Measurements from ENCODE around the gene DDIT3. TPM values are rescaled to one million over a fixed set of nuclear protein-coding genes. Genes with fewer than 3 reads are reported as not detected.

The DDIT3 gene
- total RNA-seq, 1 experiment from 2014 or later, result 3.4 TPM

GRCh38 chr12:57475271-57476161 lies 44.8 kb downstream of the DDIT3 start (continued):
- TF ChIP-seq ERG (CRISPR knock-in tag; IDR thresholded peaks at IDR 0.05), result no peak
- no peak for TF ChIP-seq SOX15 (CRISPR knock-in tag; IDR thresholded peaks at IDR 0.05)
- TF ChIP-seq USF2 (CRISPR knock-in tag; IDR thresholded peaks at IDR 0.05), result peak; percentile 9; the same call in 1 of the 2 replicates
- no peak for TF ChIP-seq NR2C2 (CRISPR knock-in tag; IDR thresholded peaks at IDR 0.05)
- TF ChIP-seq RORB (CRISPR knock-in tag; IDR thresholded peaks at IDR 0.05), result no peak
- no peak for TF ChIP-seq ATF6 (CRISPR knock-in tag; IDR thresholded peaks at IDR 0.05)
- no peak for TF ChIP-seq ZSCAN18 (CRISPR knock-in tag; IDR thresholded peaks at IDR 0.05)
- TF ChIP-seq JUN (CRISPR knock-in tag; IDR thresholded peaks at IDR 0.05), result no peak

- Mint-ChIP-seq H3K36me3 (no peaks in the 10 kb centered on the region), H3K4me1 (peaks cover 31% of the 10 kb centered on the region), H3K9me3 (no peaks in the 10 kb centered on the region), H3K27me3 (ENCODE audit: low read depth) (peaks cover 89% of the 10 kb centered on the region), H3K27ac (no peak overlapping the region), H3K4me3 (peak overlapping the region; percentile 77)
- no peak for DNase-seq (ENCODE audit: low spot score)
- TF ChIP-seq ZSCAN18 (CRISPR knock-in tag; IDR thresholded peaks at IDR 0.05) (no peak), ZNF138 (CRISPR knock-in tag; conservative IDR thresholded peaks at IDR 0.05) (no peak), MYBL2 (CRISPR knock-in tag; IDR thresholded peaks at IDR 0.05) (no peak), IRF1 (CRISPR knock-in tag; IDR thresholded peaks at IDR 0.05) (no peak)
- CTCF ChIA-PET, result interaction anchor here (0.6 to 5.0 kb wide), 22 partner anchors 9 to 387 kb away, joined by 3 to 88 read pairs (median 4); partner anchors contain the start of genes ARHGEF25, GLI1, INHBE and LRP1
- POLR2A ChIA-PET, result interaction anchor here (0.5 to 1.7 kb wide), 5 partner anchors 14 to 722 kb away, joined by 3 to 6 read pairs (median 3); no protein-coding TSS in a partner anchor
- no peak; the same call in 1 of the 2 replicates for ATAC-seq
These were observed 45.5 kb downstream of the DDIT3 start for GRCh38 chr12:57474862-57475261.

- ChIA-PET POLR2A (interaction anchor here (0.5 to 1.7 kb wide), 5 partner anchors 14 to 722 kb away, joined by 3 to 6 read pairs (median 3); no protein-coding TSS in a partner anchor), CTCF (interaction anchor here (0.6 to 5.0 kb wide), 13 partner anchors 9 to 387 kb away, joined by 3 to 88 read pairs (median 7); partner anchors contain the start of genes GLI1 and INHBE)
- Mint-ChIP-seq H3K27ac (no peak overlapping the region), H3K4me3 (peak overlapping the region; percentile 77), H3K27me3 (ENCODE audit: low read depth) (peaks cover 85% of the 10 kb centered on the region), H3K4me1 (peaks cover 31% of the 10 kb centered on the region), H3K36me3 (no peaks in the 10 kb centered on the region), H3K9me3 (no peaks in the 10 kb centered on the region)
- no peak for ATAC-seq
- no peak for DNase-seq (ENCODE audit: low spot score)
- TF ChIP-seq E2F4 (CRISPR knock-in tag; IDR thresholded peaks at IDR 0.05; ENCODE audit: borderline replicate concordance, low read depth) (no peak), GABPB1 (CRISPR knock-in tag; IDR thresholded peaks at IDR 0.05) (no peak), PRDM15 (CRISPR knock-in tag; IDR thresholded peaks at IDR 0.05) (no peak)
These were observed 45.9 kb downstream of the DDIT3 start for GRCh38 chr12:57474430-57474829.

All from WTC11 (cell line).